Upper lobe of left lung (tissue), 4 donors: Measurements from ENCODE around the gene DLST.

Source experiments
- POLR2A ChIP-seq, 4 donors: fragments of 450-650 bp; IDR thresholded peaks; one replicate each; pipeline ENCODE4 v1.5.1; 2016 to 2017; ENCODE audit warnings: antibody characterized with exemption in 4 of 4, mild to moderate bottlenecking in 2 of 4
- TF ChIP-seq, protein P1 (sequence below), 6 experiments: fragments of 450-650 bp in 4 of 6; fragments of 200-600 bp in 2 of 6; sonication (generic) in 2 of 6; IDR thresholded peaks; one replicate each; pipeline ENCODE4 v1.5.1; 2016 to 2019; ENCODE audit warnings: antibody characterized with exemption in 6 of 6

GRCh38 chr14:74866708-74867389 lies 14.9 kb upstream of the DLST start:
- TF ChIP-seq, protein P1, sequence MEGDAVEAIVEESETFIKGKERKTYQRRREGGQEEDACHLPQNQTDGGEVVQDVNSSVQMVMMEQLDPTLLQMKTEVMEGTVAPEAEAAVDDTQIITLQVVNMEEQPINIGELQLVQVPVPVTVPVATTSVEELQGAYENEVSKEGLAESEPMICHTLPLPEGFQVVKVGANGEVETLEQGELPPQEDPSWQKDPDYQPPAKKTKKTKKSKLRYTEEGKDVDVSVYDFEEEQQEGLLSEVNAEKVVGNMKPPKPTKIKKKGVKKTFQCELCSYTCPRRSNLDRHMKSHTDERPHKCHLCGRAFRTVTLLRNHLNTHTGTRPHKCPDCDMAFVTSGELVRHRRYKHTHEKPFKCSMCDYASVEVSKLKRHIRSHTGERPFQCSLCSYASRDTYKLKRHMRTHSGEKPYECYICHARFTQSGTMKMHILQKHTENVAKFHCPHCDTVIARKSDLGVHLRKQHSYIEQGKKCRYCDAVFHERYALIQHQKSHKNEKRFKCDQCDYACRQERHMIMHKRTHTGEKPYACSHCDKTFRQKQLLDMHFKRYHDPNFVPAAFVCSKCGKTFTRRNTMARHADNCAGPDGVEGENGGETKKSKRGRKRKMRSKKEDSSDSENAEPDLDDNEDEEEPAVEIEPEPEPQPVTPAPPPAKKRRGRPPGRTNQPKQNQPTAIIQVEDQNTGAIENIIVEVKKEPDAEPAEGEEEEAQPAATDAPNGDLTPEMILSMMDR (IDR thresholded peaks at IDR 0.05): no peak
- TF ChIP-seq POLR2A (IDR thresholded peaks at IDR 0.05): no peak
